ENCODE data around the gene MACC1. TPM values are rescaled to one million over a fixed set of nuclear protein-coding genes. Genes with fewer than 3 reads are reported as not detected.

The MACC1 gene
- total RNA-seq, 4 donors from 2014 or later = 0.33 to 11.6 (median 0.44) TPM; not detected in 1

DNA sequence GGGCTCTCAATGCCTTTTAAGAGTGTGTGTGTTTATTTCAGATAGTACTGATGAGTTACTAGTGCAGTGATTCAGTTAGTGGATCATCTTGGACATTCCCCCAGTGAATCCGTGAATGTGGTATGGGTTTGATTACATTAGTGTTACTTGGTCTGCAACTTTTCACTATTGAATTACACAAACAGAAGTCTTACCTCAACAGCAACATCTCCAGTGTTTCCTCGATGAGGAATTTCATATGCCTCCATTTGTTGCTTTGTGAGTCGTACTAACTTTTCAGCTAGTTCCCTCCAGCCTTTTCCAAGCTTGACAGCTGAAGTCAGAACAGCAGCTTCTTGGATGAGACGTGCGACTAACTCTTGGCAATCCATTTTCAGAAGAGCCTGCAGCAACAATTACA, 63.2 kb downstream of the MACC1 start:
- TF ChIP-seq, protein P1, sequence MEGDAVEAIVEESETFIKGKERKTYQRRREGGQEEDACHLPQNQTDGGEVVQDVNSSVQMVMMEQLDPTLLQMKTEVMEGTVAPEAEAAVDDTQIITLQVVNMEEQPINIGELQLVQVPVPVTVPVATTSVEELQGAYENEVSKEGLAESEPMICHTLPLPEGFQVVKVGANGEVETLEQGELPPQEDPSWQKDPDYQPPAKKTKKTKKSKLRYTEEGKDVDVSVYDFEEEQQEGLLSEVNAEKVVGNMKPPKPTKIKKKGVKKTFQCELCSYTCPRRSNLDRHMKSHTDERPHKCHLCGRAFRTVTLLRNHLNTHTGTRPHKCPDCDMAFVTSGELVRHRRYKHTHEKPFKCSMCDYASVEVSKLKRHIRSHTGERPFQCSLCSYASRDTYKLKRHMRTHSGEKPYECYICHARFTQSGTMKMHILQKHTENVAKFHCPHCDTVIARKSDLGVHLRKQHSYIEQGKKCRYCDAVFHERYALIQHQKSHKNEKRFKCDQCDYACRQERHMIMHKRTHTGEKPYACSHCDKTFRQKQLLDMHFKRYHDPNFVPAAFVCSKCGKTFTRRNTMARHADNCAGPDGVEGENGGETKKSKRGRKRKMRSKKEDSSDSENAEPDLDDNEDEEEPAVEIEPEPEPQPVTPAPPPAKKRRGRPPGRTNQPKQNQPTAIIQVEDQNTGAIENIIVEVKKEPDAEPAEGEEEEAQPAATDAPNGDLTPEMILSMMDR (IDR thresholded peaks at IDR 0.05; ENCODE audit: low read depth) = no peak

DNA sequence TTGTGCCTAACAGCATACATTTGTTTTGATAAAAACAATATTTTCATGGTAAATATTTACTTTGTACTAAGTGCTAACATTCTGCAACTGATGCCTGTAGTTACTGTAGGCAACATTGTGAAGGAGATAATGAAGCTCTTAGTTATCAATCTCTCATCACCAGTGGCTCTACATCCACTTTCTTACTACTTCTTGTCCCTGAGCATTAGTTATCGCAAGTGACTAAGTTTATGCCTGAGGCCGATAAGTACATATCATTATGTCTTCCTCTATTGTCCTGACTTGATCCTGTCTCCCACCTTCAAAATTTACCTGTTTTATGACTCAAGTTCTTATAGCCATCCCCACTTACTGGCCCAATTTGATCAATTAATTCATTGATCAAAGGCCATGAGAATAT, 63.6 kb downstream of the MACC1 start:
- TF ChIP-seq, protein P1 (IDR thresholded peaks at IDR 0.05; ENCODE audit: low read depth) = no peak

DNA sequence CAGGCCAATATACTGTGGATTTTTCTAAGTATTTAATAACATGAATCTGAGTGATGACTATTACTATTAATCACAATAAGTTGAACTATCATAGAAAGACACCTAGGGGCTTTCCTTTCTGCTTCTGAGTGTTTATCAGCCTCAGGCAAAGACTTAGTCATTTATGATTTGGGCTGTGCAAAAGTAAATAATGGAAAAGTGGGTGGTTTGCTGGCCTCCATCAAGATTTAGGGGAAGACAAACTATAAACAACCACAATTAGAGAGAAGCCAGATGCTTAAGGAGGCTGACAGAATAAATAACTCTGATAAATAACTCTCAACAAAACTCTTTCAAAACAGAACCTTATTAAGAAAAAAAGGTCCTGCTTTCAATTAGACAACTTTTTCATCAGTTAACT, 64.7 kb downstream of the MACC1 start:
- TF ChIP-seq, protein P1 (IDR thresholded peaks at IDR 0.05; ENCODE audit: low read depth) = no peak

DNA sequence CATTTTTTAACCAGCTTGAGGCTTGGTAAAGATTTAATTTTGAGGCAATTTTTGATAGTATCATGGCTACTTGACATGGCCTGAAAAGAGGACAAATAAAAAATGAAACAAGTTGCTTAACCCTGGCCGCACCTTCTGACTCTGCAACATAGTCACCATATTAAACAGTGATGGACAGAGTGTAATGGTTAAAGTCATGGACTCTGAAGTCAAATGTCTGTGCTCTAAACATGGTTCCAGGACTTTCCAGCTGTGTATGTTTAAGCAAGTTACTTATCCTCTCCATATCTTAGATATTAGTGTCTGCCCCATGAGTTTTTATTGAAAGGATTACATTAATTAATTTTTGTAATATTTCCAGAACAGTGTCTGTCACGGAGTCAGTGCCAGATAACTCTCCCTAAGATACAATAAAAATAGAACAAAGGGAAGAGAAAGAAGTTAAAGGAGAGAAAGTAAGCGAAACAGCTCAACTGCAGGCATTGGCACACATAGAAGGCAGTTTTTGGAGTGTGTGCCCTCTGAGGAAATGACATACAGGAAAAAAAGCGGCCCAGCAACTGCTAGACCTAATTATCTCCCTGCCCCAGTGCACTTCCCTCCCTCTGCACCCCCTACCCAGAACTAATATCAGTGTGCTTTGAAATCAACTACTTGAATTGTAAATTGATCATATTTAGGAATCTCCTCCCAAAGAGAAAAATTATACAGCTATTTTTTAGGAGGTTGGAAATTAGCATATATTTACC, 65.3 kb downstream of the MACC1 start:
- TF ChIP-seq, protein P1 (IDR thresholded peaks at IDR 0.05; ENCODE audit: low read depth) = no peak

DNA sequence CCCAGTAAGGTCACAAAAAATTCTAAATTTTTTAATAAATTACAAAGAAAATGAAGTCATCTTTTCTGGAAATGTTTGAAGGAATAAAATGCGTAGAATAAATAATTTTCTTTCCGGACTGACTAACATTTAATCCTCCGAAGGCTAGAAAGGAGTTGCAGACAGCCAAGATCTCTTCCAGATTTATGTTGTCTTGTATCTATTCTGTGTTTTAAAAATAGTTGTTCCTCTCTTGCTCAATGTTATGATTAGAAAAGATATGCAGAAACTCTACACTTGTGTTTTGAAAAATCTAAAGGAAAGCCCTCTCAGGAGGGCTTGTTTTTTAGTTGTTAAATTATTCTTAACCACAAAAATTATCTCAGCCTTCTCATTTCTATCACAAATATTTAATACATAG, 70.7 kb downstream of the MACC1 start:
- TF ChIP-seq, protein P1 (IDR thresholded peaks at IDR 0.05; ENCODE audit: low read depth) = no peak

DNA sequence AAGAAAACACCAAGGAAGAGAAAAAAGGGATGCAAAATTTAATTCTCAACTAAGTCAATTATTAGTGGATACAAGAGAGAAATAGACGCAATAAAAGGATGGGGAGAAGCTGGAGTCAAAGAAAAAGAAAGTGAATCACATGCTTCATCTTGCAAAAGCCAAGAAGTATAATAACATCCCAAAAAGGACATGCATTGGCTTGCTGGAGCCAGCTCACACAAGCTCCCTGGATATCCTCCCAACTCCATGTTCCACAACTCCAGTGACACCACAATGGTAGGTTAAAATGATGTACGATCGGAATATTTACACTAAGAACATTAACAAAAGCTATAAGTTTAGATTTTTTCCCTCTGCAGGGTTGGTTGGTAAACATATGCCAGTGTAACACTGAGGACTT, 72.4 kb downstream of the MACC1 start:
- TF ChIP-seq, protein P1 (IDR thresholded peaks at IDR 0.05; ENCODE audit: low read depth) = no peak

DNA sequence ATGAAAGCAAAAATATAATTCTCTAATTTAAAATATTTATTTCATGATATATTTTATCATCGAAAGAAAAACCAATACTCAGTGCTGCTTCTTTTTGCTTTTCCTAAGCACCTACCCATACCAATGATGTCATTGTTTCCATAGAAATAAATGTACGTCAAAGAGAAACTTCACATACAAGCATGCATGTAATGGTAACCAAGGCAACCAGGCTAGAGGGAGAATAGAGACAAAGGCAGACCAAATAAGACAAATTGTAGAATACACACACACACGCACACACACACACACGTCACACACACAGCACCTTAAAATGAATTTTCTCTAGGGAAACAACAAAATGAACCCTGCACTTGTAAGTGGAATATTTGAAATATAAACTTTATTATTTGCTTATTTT, 75.5 kb downstream of the MACC1 start:
- TF ChIP-seq, protein P1 (IDR thresholded peaks at IDR 0.05; ENCODE audit: low read depth) = no peak

Measured in subcutaneous adipose tissue (tissue), 4 donors.